A549 (cell line): ENCODE measurements around the gene UBAC1. TPM values are rescaled to one million over a fixed set of nuclear protein-coding genes. Genes with fewer than 3 reads are reported as not detected.
"Not testable (repeated sequence)": the region's sequence is repeated elsewhere in the genome, so short reads cannot be mapped to it uniquely, and the experiment has no call there.

Source experiments
- ATAC-seq, 2 experiments: fragments of 200-7000 bp in 1 of 2; fragments of >200 bp in 1 of 2; cut with Nextera tagmentation in 1 of 2; cut with Tn5 transposase in 1 of 2; 3 replicates each; pipeline versions ENCODE4 v1.8.0 to v1.9.1; 2018 to 2020; ENCODE audit warnings: mild to moderate bottlenecking in 1 of 2, moderate library complexity in 1 of 2
- CTCF ChIA-PET: fragments of 300-600 bp; sonication (Branson Sonifier 250); formaldehyde crosslinking; extraction: SDS; loops from one replicate; lab custom pipeline; 2021; ENCODE audit warnings: antibody characterized with exemption, inconsistent platforms; lab: Yijun Ruan, JAX
- POLR2A ChIA-PET: fragments of 350-600 bp; formaldehyde crosslinking; extraction: SDS; loops from one replicate; lab custom pipeline; 2021; ENCODE audit warnings: antibody characterized with exemption, inconsistent platforms; lab: Yijun Ruan, JAX
- DNase-seq, 2 experiments: peaks; one replicate each; pipeline versions ENCODE4 v3.0.0 to v3.0.0-alpha.2; 2011 to 2016; ENCODE audit warnings: low read depth in 1 of 2, low spot score in 1 of 2
- FAIRE-seq: peaks from 2 replicates; lab custom pipeline; 2011; peaks lifted over from hg19 to GRCh38; lab: Jason Lieb, UNC
- H3K27ac ChIP-seq, 2 experiments: fragments of >200 bp; sonication (Bioruptor Twin); formaldehyde crosslinking; 3 replicates each; pipeline ENCODE4 v1.5.1; 2016 to 2017
- H3K4me1 ChIP-seq: fragments of >200 bp; sonication (Bioruptor Twin); formaldehyde crosslinking; 3 replicates; pipeline ENCODE4 v1.6.1; 2016
- H3K4me2 ChIP-seq: fragments of >200 bp; sonication (Bioruptor Twin); formaldehyde crosslinking; 3 replicates; pipeline ENCODE4 v1.6.1; 2016
- H3K4me3 ChIP-seq: fragments of >200 bp; sonication (Bioruptor Twin); formaldehyde crosslinking; 3 replicates; pipeline ENCODE4 v1.5.1; 2016
- H3K9me3 ChIP-seq: fragments of >200 bp; sonication (Bioruptor Twin); formaldehyde crosslinking; 3 replicates; pipeline ENCODE4 v1.6.1; 2016
- CEBPB ChIP-seq, 2 experiments: fragments of >200 bp in 1 of 2; sonication (Bioruptor Twin) in 1 of 2; formaldehyde crosslinking in 1 of 2; IDR thresholded peaks; 2 replicates each; pipeline ENCODE4 v1.6.1; 2012 to 2016
- CHD2 ChIP-seq: fragments of 150-350 bp; IDR thresholded peaks from 2 replicates; pipeline ENCODE4 v1.6.1; 2014; ENCODE audit warnings: low read length; ENCODE audit not compliant: partially characterized antibody
- CHD4 ChIP-seq: fragments of 200-600 bp; sonication (generic); IDR thresholded peaks from 2 replicates; pipeline ENCODE4 v1.6.1; 2016; ENCODE audit warnings: antibody characterized with exemption, mild to moderate bottlenecking, borderline replicate concordance
- EHF ChIP-seq: fragments of 250-450 bp; sonication (Bioruptor Pico); IDR thresholded peaks from 2 replicates; pipeline ENCODE4 v1.5.0; 2020; ENCODE audit warnings: mild to moderate bottlenecking
- ESRRA ChIP-seq: fragments of 150-350 bp; IDR thresholded peaks from 2 replicates; pipeline ENCODE4 v1.6.1; 2014; ENCODE audit warnings: mild to moderate bottlenecking, low read length, borderline replicate concordance
- FOSL2 ChIP-seq, 2 experiments: fragments of 450-650 bp in 1 of 2; fragments of >200 bp in 1 of 2; sonication (Bioruptor Twin) in 1 of 2; formaldehyde crosslinking; IDR thresholded peaks; 2 replicates each; pipeline versions ENCODE4 v1.5.0 to v1.6.1; 2016 to 2020; ENCODE audit warnings: mild to moderate bottlenecking in 1 of 2, moderate library complexity in 1 of 2
- FOXS1 ChIP-seq: fragments of 250-450 bp; sonication (Bioruptor Pico); IDR thresholded peaks from 2 replicates; pipeline ENCODE4 v1.5.0; 2020; ENCODE audit warnings: mild to moderate bottlenecking, moderate library complexity
- HDAC2 ChIP-seq: fragments of 200-600 bp; sonication (generic); IDR thresholded peaks from 2 replicates; pipeline ENCODE4 v1.6.1; 2016
- HOXA7 ChIP-seq: fragments of 250-450 bp; sonication (Bioruptor Pico); IDR thresholded peaks from 2 replicates; pipeline ENCODE4 v1.5.0; 2020; ENCODE audit warnings: mild to moderate bottlenecking, moderate library complexity
- JUN ChIP-seq, 2 experiments: fragments of >200 bp; sonication (Bioruptor Twin); formaldehyde crosslinking; IDR thresholded peaks; 2 replicates in 1 of 2; 3 replicates in 1 of 2; pipeline ENCODE4 v1.6.1; 2016 to 2017
- JUNB ChIP-seq: fragments of >200 bp; sonication (Bioruptor Twin); formaldehyde crosslinking; IDR thresholded peaks from 2 replicates; pipeline ENCODE4 v1.6.1; 2016
- KDM1A ChIP-seq: fragments of 200-600 bp; sonication (generic); IDR thresholded peaks from 2 replicates; pipeline ENCODE4 v1.6.1; 2016; ENCODE audit warnings: low read depth, mild to moderate bottlenecking
- MAFK ChIP-seq: fragments of 450-650 bp; IDR thresholded peaks from 2 replicates; pipeline ENCODE4 v1.6.1; 2014; ENCODE audit not compliant: partially characterized antibody
- MAX ChIP-seq: IDR thresholded peaks from 2 replicates; pipeline ENCODE4 v1.6.1; 2012
- MAZ ChIP-seq: fragments of 150-350 bp; IDR thresholded peaks from 2 replicates; pipeline ENCODE4 v1.6.1; 2014; ENCODE audit warnings: antibody characterized with exemption, low read depth, low read length, borderline replicate concordance
- NFE2L2 ChIP-seq: fragments of 150-350 bp; conservative IDR thresholded peaks from 2 replicates; pipeline ENCODE4 v1.6.1; 2014; ENCODE audit warnings: low read length
- NR3C1 ChIP-seq: fragments of >200 bp; sonication (Bioruptor Twin); formaldehyde crosslinking; IDR thresholded peaks from 3 replicates; pipeline ENCODE4 v1.6.1; 2017
- RAD21 ChIP-seq, 2 experiments: fragments of >200 bp in 1 of 2; sonication (Bioruptor Twin) in 1 of 2; formaldehyde crosslinking in 1 of 2; IDR thresholded peaks in 1 of 2; conservative IDR thresholded peaks in 1 of 2; 2 replicates in 1 of 2; 3 replicates in 1 of 2; pipeline ENCODE4 v1.6.1; 2012 to 2018; ENCODE audit warnings: inconsistent platforms in 1 of 2
- RARB ChIP-seq: fragments of 250-450 bp; sonication (Bioruptor Pico); IDR thresholded peaks from 2 replicates; pipeline ENCODE4 v1.8.0; 2021; ENCODE audit warnings: mild to moderate bottlenecking, moderate library complexity
- REST ChIP-seq: fragments of 200-600 bp; sonication (generic); IDR thresholded peaks from 2 replicates; pipeline ENCODE4 v1.6.1; 2016; ENCODE audit warnings: antibody characterized with exemption, mild to moderate bottlenecking, moderate library complexity
- RNF2 ChIP-seq: fragments of 200-600 bp; sonication (generic); IDR thresholded peaks from 2 replicates; pipeline ENCODE4 v1.6.1; 2016; ENCODE audit warnings: low read depth, mild to moderate bottlenecking, antibody characterized with exemption, moderate library complexity, borderline replicate concordance
- TFCP2L1 ChIP-seq: fragments of 250-450 bp; sonication (Bioruptor Pico); IDR thresholded peaks from 2 replicates; pipeline ENCODE4 v1.5.0; 2021; ENCODE audit warnings: mild to moderate bottlenecking
- ZNF302 ChIP-seq: fragments of 250-450 bp; sonication (Bioruptor Pico); IDR thresholded peaks from 2 replicates; pipeline ENCODE4 v1.9.0; 2021; ENCODE audit warnings: inconsistent platforms, mild to moderate bottlenecking, moderate library complexity
- WGBS: methylation state at CpG from one replicate; pipeline ENCODE4 v1.1.6; 2017; ENCODE audit errors: missing lambda C conversion rate; 5-methylcytosine and 5-hydroxymethylcytosine counted together
- polyA plus RNA-seq, 4 experiments: library from polyadenylated mRNA; depleted of rRNA in 3 of 4; stranded (reverse); fragments of >200 nt; fragmentation: RNase III in 1 of 4; extraction: RNeasy Plus Mini Kit Qiagen cat#74134 plus additional on column Dnase treatment in 1 of 4; gene quantifications; 2 replicates in 3 of 4; 3 replicates in 1 of 4; pipeline ENCODE4 v1.2.3, GENCODE V29; 2011 to 2017
- TF ChIP-seq, protein P1 (sequence below): fragments of 150-350 bp; IDR thresholded peaks from 2 replicates; pipeline ENCODE4 v1.6.1; 2014; ENCODE audit warnings: low read depth, mild to moderate bottlenecking, low read length
- TF ChIP-seq, protein P2 (sequence below): fragments of >200 bp; sonication (Bioruptor Twin); formaldehyde crosslinking; IDR thresholded peaks from 3 replicates; pipeline ENCODE4 v1.5.1; 2016

UBAC1 gene
- polyA plus RNA-seq, 2 of the 4 experiments (the other 2 are of a cell fraction): 30.8 to 37.6 TPM

DNA sequence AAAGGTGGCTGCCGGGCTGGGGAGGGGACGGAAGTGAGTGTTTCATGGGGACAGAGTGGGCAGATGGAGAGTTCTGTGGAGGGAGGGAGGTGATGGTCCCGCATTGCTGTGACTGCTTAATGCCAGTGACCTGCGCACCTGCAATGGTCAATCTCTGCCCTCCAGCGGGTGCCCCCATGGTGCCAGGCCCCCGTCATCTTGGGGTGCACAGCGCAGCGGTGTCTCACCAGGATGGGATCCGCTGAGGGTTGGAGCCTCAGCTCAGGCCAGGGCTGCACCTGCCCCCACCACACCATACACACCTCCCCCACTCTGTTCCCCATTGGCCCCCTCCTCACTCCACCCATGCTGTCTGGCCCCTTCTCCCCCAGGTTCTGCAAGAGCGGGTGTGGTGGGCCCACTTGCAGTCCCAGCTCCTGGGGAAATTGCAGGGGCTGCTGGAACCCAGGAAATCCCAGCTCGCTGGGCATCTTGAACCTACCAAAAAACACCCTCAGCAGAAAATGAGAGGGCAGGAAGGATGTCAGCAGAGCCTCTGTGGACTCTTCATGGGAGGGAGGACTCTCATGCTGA lies 41.8 kb downstream of the UBAC1 start:
- ATAC-seq (no peak), FAIRE-seq (no peak), DNase-seq (no peak)
- CTCF ChIA-PET: no interaction called here
- H3K4me1 ChIP-seq: no peaks in the 10 kb centered on the region
- POLR2A ChIA-PET: no interaction called here
- H3K4me2 ChIP-seq: no peak overlapping the region
- no peak overlapping the region for H3K4me3 ChIP-seq
- no peak for TF ChIP-seq EHF (CRISPR knock-in tag)
- no peak for TF ChIP-seq RAD21 (conservative IDR thresholded peaks at IDR 0.05 in 1 of 2, IDR thresholded peaks at IDR 0.05 in 1 of 2)
- TF ChIP-seq RARB: no peak
- no peak for TF ChIP-seq JUN (IDR thresholded peaks at IDR 0.05)
- TF ChIP-seq, protein P1, sequence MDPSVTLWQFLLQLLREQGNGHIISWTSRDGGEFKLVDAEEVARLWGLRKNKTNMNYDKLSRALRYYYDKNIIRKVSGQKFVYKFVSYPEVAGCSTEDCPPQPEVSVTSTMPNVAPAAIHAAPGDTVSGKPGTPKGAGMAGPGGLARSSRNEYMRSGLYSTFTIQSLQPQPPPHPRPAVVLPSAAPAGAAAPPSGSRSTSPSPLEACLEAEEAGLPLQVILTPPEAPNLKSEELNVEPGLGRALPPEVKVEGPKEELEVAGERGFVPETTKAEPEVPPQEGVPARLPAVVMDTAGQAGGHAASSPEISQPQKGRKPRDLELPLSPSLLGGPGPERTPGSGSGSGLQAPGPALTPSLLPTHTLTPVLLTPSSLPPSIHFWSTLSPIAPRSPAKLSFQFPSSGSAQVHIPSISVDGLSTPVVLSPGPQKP: no peak
- no peak for TF ChIP-seq MAX
- TF ChIP-seq CEBPB (IDR thresholded peaks at IDR 0.05): no peak
- no peak for TF ChIP-seq FOSL2 (IDR thresholded peaks at IDR 0.05)
- no peak for TF ChIP-seq FOSL2 (CRISPR knock-in tag; IDR thresholded peaks at IDR 0.05)
- TF ChIP-seq CHD2: no peak
- TF ChIP-seq KDM1A: no peak
- no peak for TF ChIP-seq HDAC2
- TF ChIP-seq FOXS1 (CRISPR knock-in tag): no peak
- TF ChIP-seq, protein P2, sequence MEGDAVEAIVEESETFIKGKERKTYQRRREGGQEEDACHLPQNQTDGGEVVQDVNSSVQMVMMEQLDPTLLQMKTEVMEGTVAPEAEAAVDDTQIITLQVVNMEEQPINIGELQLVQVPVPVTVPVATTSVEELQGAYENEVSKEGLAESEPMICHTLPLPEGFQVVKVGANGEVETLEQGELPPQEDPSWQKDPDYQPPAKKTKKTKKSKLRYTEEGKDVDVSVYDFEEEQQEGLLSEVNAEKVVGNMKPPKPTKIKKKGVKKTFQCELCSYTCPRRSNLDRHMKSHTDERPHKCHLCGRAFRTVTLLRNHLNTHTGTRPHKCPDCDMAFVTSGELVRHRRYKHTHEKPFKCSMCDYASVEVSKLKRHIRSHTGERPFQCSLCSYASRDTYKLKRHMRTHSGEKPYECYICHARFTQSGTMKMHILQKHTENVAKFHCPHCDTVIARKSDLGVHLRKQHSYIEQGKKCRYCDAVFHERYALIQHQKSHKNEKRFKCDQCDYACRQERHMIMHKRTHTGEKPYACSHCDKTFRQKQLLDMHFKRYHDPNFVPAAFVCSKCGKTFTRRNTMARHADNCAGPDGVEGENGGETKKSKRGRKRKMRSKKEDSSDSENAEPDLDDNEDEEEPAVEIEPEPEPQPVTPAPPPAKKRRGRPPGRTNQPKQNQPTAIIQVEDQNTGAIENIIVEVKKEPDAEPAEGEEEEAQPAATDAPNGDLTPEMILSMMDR: no peak
- TF ChIP-seq NFE2L2: no peak
- no peak for TF ChIP-seq JUNB
- no peak for TF ChIP-seq REST
- TF ChIP-seq NR3C1: no peak
- no peak overlapping the region for H3K27ac ChIP-seq
- 97% methylated on average over 11 of the region's 11 CpGs for WGBS
- peaks cover 57% of the 10 kb centered on the region for H3K9me3 ChIP-seq

DNA sequence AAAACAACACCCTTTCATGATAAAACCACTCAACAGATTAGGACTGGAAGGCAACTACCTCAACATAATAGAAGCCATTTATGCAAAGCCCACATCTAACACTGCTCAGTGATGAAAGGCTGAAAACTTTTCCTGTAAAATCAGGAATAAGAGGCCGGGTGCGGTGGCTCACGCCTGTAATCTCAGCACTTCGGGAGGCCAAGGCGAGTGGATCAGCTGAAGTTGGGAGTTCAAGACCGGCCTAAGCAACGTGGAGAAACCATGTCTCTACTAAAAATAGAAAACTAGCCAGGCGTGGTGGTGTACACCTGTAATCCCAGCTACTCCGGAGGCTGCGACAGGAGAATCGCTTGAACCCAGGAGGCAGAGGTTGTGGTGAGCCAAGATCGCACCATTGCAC lies 44.9 kb downstream of the UBAC1 start:
- 97% methylated on average over 12 of the region's 12 CpGs for WGBS
- H3K27ac ChIP-seq, H3K4me2 ChIP-seq, DNase-seq, CTCF ChIA-PET, ATAC-seq, H3K4me3 ChIP-seq, H3K4me1 ChIP-seq, POLR2A ChIA-PET, FAIRE-seq: not testable (repeated sequence)
- H3K9me3 ChIP-seq: peaks cover 86% of the 10 kb centered on the region

DNA sequence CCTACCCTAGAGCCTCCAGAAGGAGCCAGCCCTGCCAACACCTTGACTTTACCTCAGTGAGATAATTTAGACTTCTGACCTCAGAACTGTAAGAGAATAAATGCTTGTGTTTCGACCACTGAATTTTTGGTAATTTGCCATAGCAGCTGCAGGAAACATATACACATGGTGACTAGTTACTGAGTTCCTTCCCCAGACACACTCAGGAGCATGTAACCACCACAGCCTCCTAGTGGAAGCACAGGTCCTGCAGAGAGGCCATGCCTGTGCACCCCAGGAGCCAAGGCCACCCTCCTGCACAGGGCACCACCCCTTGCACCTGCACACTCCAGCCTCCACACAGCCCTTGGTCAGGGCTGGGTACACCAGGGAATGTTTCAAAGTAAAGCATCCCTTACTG lies 46.3 kb downstream of the UBAC1 start:
- H3K4me2 ChIP-seq: no peak overlapping the region
- no peak overlapping the region for H3K4me3 ChIP-seq
- no peaks in the 10 kb centered on the region for H3K4me1 ChIP-seq
- no peak for FAIRE-seq
- H3K9me3 ChIP-seq: peaks cover 91% of the 10 kb centered on the region
- no peak overlapping the region for H3K27ac ChIP-seq
- no peak for TF ChIP-seq CHD2
- TF ChIP-seq ZNF302: no peak
- TF ChIP-seq MAZ: no peak
- TF ChIP-seq ESRRA: no peak
- no peak for TF ChIP-seq CHD4
- no peak for TF ChIP-seq MAFK
- TF ChIP-seq EHF (CRISPR knock-in tag): no peak
- TF ChIP-seq, protein P1: no peak
- TF ChIP-seq HOXA7: no peak
- TF ChIP-seq TFCP2L1 (CRISPR knock-in tag): no peak
- no peak for TF ChIP-seq MAX
- no peak for TF ChIP-seq RNF2
- DNase-seq: no peak
- CTCF ChIA-PET: no interaction called here
- POLR2A ChIA-PET: no interaction called here
- no peak for ATAC-seq
- 95% methylated on average over 1 of the region's 1 CpG for WGBS
